DMS153 (cell line): ENCODE results near the gene NPEPL1.

Source experiments
- DNase-seq: peaks from one replicate; lab custom pipeline; 2025; lab: John Stamatoyannopoulos, UW

NPEPL1 gene

GRCh38 chr20:58701431-58702160 lies 9.0 kb downstream of the NPEPL1 start:
- DNase-seq: no peak

GRCh38 chr20:58702161-58702510 lies 9.5 kb downstream of the NPEPL1 start:
- DNase-seq: no peak

GRCh38 chr20:58702859-58703648 lies 10.5 kb downstream of the NPEPL1 start:
- no peak for DNase-seq

GRCh38 chr20:58703765-58704371 lies 11.3 kb downstream of the NPEPL1 start:
- DNase-seq: no peak

- DNase-seq: no peak
Measured at GRCh38 chr20:58705208-58705926, 12.8 kb downstream of the NPEPL1 start.

GRCh38 chr20:58706150-58706892 lies 13.7 kb downstream of the NPEPL1 start:
- DNase-seq: no peak

GRCh38 chr20:58706975-58707681 lies 14.5 kb downstream of the NPEPL1 start:
- no peak for DNase-seq

- DNase-seq: no peak
Measured at GRCh38 chr20:58707770-58708169, 15.2 kb downstream of the NPEPL1 start.

GRCh38 chr20:58708246-58708931 lies 15.8 kb downstream of the NPEPL1 start:
- DNase-seq: no peak

GRCh38 chr20:58709013-58709702 lies 16.6 kb downstream of the NPEPL1 start:
- DNase-seq: no peak

GRCh38 chr20:58709703-58710039 lies 17.1 kb downstream of the NPEPL1 start:
- no peak for DNase-seq

GRCh38 chr20:58710481-58711265 lies 18.1 kb downstream of the NPEPL1 start:
- DNase-seq: no peak

- DNase-seq: no peak
Measured at GRCh38 chr20:58711266-58712051, 18.9 kb downstream of the NPEPL1 start.

GRCh38 chr20:58712151-58712791 lies 19.7 kb downstream of the NPEPL1 start:
- no peak for DNase-seq

- DNase-seq: no peak
Measured at GRCh38 chr20:58712806-58713731, 20.5 kb downstream of the NPEPL1 start.

GRCh38 chr20:58713801-58714339 lies 21.3 kb downstream of the NPEPL1 start:
- no peak for DNase-seq
